Endothelial cell (in vitro differentiated cells): ENCODE data around the gene FTO. TPM values are rescaled to one million over a fixed set of nuclear protein-coding genes. Genes with fewer than 3 reads are reported as not detected.

Experiments used
- DNase-seq: peaks from one replicate; pipeline ENCODE4 v3.0.0; 2021; ENCODE audit warnings: low spot score
- H3K27ac Mint-ChIP-seq: one replicate; pipeline ENCODE4 v1.8.0; 2021; ENCODE audit warnings: mixed read lengths, inconsistent platforms; ENCODE audit not compliant: unreplicated experiment
- H3K27me3 Mint-ChIP-seq: one replicate; pipeline ENCODE4 v1.8.0; 2021; ENCODE audit warnings: mild to moderate bottlenecking, moderate library complexity, mixed read lengths, inconsistent platforms; ENCODE audit not compliant: unreplicated experiment
- H3K36me3 Mint-ChIP-seq: one replicate; pipeline ENCODE4 v1.8.0; 2021; ENCODE audit warnings: mild to moderate bottlenecking, low read depth, mixed read lengths, inconsistent platforms; ENCODE audit not compliant: unreplicated experiment
- H3K4me1 Mint-ChIP-seq: one replicate; pipeline ENCODE4 v1.8.0; 2021; ENCODE audit warnings: mild to moderate bottlenecking, mixed read lengths, inconsistent platforms; ENCODE audit not compliant: unreplicated experiment
- H3K4me3 Mint-ChIP-seq: one replicate; pipeline ENCODE4 v1.8.0; 2021; ENCODE audit warnings: mild to moderate bottlenecking, mixed read lengths, inconsistent platforms; ENCODE audit not compliant: unreplicated experiment
- H3K9me3 Mint-ChIP-seq: one replicate; pipeline ENCODE4 v1.8.0; 2021; ENCODE audit warnings: mixed read lengths, inconsistent platforms; ENCODE audit not compliant: unreplicated experiment
- total RNA-seq: library from RNA; stranded (reverse); fragmentation: NEBNext Ultra II Directional; extraction: Animal tissue kit (Norgen Biotek cat#: 25700); gene quantifications from one replicate; pipeline ENCODE4 v1.2.1, GENCODE V29; 2021; ENCODE audit not compliant: unreplicated experiment
- TF ChIP-seq, protein P1 (sequence below): fragments of 200-600 bp; sonication (generic); IDR thresholded peaks from one replicate; pipeline ENCODE4 v1.5.0; 2021; ENCODE audit warnings: antibody characterized with exemption; ENCODE audit not compliant: unreplicated experiment

The FTO gene
- total RNA-seq, 1 donor from 2014 or later: 83.8 TPM

DNA sequence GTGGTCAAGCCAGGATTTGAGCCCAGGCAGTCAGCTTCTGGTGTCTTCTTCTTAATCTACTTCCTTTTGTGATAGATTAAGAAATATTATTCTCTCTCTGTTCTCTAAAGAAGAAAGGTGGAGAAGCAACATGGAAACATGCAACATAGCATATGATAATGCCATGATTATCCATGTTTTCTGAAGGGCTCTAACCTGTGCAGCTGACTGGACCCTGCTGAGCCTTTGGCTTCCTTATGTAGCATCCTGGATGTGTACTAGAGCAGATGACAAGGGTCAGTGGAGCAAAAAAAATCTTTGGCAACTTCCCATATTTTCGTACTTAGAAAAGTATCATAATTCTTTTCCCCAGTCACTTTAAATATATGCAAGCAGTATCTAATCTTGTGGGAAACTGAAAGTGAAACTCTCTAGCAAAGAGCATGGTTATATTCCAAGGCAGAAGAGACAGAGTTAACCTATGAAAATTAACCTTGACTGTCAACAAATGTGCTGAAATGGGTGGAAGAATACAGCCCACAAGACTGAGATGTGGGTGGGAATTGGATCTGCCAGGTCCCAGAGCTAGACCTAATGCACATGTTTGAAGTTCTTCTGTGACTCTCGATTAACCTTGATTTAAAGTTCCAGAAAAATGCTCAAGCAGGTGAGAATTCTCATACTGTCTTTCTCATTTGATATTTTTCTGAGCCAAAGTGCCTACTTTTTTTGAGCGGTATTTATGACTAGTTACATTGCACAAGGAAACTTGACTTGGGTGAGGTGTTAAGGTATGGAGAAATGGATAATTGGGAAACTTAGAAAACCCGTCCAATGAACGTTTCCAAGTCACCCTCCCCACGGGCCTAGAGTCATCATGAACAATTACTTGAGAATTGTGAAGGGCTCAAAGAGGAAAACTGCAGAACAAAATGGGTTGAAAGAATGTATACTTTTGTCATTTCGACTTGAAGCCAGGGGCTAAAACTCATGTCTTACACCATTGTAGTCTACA, 248.6 kb downstream of the FTO start:
- Mint-ChIP-seq H3K4me1 (no peaks in the 10 kb centered on the region), H3K27ac (no peak overlapping the region), H3K9me3 (no peaks in the 10 kb centered on the region), H3K27me3 (peaks cover 3% of the 10 kb centered on the region), H3K36me3 (no peaks in the 10 kb centered on the region), H3K4me3 (no peak overlapping the region)
- TF ChIP-seq, protein P1, sequence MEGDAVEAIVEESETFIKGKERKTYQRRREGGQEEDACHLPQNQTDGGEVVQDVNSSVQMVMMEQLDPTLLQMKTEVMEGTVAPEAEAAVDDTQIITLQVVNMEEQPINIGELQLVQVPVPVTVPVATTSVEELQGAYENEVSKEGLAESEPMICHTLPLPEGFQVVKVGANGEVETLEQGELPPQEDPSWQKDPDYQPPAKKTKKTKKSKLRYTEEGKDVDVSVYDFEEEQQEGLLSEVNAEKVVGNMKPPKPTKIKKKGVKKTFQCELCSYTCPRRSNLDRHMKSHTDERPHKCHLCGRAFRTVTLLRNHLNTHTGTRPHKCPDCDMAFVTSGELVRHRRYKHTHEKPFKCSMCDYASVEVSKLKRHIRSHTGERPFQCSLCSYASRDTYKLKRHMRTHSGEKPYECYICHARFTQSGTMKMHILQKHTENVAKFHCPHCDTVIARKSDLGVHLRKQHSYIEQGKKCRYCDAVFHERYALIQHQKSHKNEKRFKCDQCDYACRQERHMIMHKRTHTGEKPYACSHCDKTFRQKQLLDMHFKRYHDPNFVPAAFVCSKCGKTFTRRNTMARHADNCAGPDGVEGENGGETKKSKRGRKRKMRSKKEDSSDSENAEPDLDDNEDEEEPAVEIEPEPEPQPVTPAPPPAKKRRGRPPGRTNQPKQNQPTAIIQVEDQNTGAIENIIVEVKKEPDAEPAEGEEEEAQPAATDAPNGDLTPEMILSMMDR: no peak
- DNase-seq: no peak

DNA sequence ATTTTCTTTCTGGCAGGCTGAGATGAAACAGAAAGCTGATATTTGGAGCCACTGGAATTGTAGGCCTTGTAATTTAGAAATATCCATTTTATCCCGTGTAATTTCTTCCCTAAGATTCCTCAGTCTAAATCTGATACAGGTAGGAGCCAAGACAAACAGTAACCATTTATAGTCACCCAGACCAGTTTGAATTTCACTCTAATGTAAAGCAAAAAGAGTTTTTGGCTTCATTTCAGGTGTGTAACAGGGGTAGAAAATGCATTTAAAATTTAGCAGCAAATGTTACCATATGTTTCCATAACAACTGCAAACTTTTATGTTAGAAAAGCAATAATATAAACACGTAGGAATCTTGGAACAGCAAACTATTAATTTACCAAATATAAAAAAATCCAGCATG, 249.4 kb downstream of the FTO start:
- Mint-ChIP-seq H3K36me3 (no peaks in the 10 kb centered on the region), H3K27me3 (peaks cover 3% of the 10 kb centered on the region), H3K27ac (no peak overlapping the region), H3K4me3 (no peak overlapping the region), H3K4me1 (no peaks in the 10 kb centered on the region), H3K9me3 (no peaks in the 10 kb centered on the region)
- no peak for DNase-seq
- TF ChIP-seq, protein P1: no peak

DNA sequence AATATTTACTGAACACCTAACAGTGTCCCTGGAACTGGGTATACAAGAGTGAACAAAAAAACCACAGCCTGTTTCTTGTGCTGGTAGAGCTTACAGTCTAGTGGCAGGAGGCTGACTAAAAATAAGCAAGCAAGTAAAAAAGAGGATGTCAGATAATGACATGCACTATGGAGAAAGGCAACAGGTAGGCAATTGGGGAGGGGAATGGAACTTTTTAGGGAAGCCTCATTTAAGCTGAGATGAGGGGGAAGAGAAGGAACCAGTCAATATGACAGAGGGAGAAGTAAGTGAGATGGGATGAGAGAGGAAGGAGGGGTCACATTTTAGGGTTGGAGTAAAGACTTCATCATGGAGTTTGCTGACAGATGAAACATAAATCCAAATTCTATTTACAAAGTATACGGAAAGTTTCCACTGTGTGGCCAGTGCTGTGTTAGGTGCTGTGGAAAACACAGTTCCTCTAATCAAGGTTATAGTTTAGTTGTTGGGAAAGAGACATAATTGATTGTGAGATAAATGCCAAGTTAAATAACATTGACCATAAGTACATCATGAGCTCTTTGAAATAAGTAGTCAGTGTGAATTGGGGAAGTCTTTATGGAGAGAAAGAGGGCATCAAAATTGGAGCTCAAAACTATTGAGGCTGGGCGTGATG, 251.4 kb downstream of the FTO start:
- Mint-ChIP-seq H3K4me3 (no peak overlapping the region), H3K27me3 (peaks cover 3% of the 10 kb centered on the region), H3K4me1 (no peaks in the 10 kb centered on the region), H3K9me3 (no peaks in the 10 kb centered on the region), H3K27ac (no peak overlapping the region), H3K36me3 (no peaks in the 10 kb centered on the region)
- TF ChIP-seq, protein P1: no peak
- DNase-seq: no peak

DNA sequence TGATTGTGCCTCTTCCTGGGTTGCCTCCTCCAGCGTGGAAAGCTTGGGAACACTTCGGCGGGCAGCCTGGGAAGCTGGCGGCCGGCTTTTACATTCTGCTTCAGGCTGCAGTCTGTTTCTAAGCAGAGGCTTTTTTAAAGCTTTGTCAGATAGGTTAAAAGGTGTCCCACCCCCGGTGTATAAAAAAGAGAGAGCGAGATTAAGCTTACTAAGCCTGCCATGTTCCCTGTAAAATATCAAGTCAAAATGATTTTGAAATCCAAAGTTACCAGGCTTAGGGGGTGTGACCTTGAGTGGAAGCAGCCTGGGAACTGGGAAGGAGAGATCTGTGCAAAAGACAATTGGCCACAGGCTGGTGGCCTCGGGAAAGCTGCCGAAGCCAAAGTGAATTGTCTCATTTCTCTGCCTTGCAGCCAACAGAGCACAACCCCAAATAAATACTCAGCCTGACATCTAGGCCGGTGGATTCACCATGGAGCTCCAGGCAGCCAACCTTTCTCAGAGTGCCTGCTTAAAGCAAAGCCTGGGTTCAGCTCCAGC, 254.5 kb downstream of the FTO start:
- Mint-ChIP-seq H3K36me3 (no peaks in the 10 kb centered on the region), H3K27ac (no peak overlapping the region), H3K27me3 (peaks cover 3% of the 10 kb centered on the region), H3K4me3 (no peak overlapping the region), H3K4me1 (no peaks in the 10 kb centered on the region), H3K9me3 (no peaks in the 10 kb centered on the region)
- DNase-seq: no peak
- TF ChIP-seq, protein P1: no peak
